HPDE6-E6E7 (cell line): ENCODE measurements around the gene COL8A1.

Source experiments
- DNase-seq: peaks from one replicate; pipeline ENCODE4 v3.0.0; 2011; ENCODE audit warnings: missing footprints; ENCODE audit errors: extremely low spot score

The COL8A1 gene

DNA sequence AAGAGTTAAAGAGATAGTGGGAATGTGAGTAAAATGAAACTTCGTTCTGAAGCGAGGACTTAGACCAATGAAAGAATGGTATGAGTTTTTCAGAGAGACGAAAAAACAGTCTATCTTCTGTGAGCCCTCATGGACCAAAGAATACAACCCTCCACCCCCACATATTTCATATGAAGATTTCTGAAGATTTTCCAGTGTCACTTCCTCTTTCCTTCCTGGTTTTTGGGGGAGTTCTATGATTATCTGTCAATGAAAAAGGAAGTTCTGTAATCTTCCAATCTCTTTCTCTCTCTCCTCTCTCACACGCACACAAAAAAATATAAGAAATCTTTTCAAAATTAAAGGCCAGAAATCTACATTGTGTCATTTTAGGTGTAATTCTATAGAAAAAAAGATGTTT, 206.9 kb downstream of the COL8A1 start:
- DNase-seq, result no peak

DNA sequence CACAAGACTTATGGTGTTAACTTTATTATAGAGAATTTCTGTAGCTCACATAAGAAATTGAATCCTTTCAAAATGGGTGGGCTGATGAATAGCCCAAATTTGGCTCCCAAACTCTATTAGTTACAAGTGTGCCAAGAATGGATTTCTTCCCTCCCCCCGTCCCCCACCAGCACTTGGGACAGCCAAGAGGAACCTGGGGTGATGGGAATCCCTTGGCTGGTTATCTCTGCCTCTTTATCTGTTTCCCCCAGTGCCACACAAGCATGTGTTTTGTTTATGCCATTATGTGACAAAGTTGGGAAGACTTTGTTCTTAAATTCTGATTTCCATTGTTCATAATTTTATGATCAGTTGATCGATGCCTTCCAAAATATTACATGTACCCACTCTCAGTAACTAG, 207.6 kb downstream of the COL8A1 start:
- no peak for DNase-seq

GRCh38 chr3:99846477-99847160, 208.2 kb downstream of the COL8A1 start:
- no peak for DNase-seq

GRCh38 chr3:99848433-99848832, 210.0 kb downstream of the COL8A1 start:
- DNase-seq, result no peak
